Activated CD8-positive, alpha-beta memory T cell treated with anti-CD3 and anti-CD28 coated beads, Interleukin-2, amount 10 ng/mL, durations not matched to agents 7 days and 5 days (primary cell): Measurements from ENCODE around the gene PPP1R10. TPM values are rescaled to one million over a fixed set of nuclear protein-coding genes. Genes with fewer than 3 reads are reported as not detected.

Source experiments
- ATAC-seq: fragments of 150-1000 bp; cut with Tn5 transposase; one replicate; pipeline ENCODE4 v1.10.0; 2021; ENCODE audit warnings: moderate library complexity
- CTCF ChIA-PET: fragments of 350-600 bp; sonication (Branson Sonifier 250); formaldehyde crosslinking; loops from one replicate; lab custom pipeline; 2021; ENCODE audit warnings: antibody characterized with exemption; lab: Charles Lee
- DNase-seq: peaks from one replicate; pipeline ENCODE4 v3.0.0-alpha.2; 2020
- H3K27ac Mint-ChIP-seq: one replicate; pipeline ENCODE4 v1.8.0; 2021; ENCODE audit warnings: mild to moderate bottlenecking, mixed read lengths
- H3K27me3 Mint-ChIP-seq: one replicate; pipeline ENCODE4 v1.8.0; 2021; ENCODE audit warnings: mixed read lengths
- H3K36me3 Mint-ChIP-seq: one replicate; pipeline ENCODE4 v1.8.0; 2021; ENCODE audit warnings: mild to moderate bottlenecking, mixed read lengths
- H3K4me1 Mint-ChIP-seq: one replicate; pipeline ENCODE4 v1.8.0; 2021; ENCODE audit warnings: mixed read lengths
- H3K4me3 Mint-ChIP-seq: one replicate; pipeline ENCODE4 v1.8.0; 2021; ENCODE audit warnings: mild to moderate bottlenecking, moderate library complexity, mixed read lengths
- H3K9me3 Mint-ChIP-seq: one replicate; pipeline ENCODE4 v1.8.0; 2022; ENCODE audit warnings: low read depth, mixed read lengths
- total RNA-seq, 2 experiments: library from RNA; stranded (reverse); gene quantifications; one replicate each; pipeline ENCODE4 v1.2.3, GENCODE V29; 2021

Gene PPP1R10
- total RNA-seq, 2 experiments from 2014 or later, result 101 to 134 TPM

DNA sequence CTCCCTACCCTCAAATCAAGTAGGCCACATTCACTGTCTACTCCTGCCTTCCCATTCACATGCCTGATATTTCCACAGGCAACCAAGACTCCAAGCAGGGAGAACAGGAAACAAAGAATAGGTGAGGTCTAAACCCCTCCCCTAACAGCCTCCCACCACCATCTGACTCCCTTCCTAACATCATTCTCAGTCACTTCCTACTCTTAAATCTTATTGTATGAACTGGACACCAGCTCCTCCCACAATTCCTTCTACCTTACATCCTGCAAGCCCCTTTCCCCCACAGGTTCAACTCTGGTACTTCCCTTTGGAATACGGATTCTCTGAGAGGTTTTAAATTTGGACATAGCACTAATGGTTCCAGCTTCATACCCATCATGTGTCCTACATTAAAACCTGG lies 28.9 kb upstream of the PPP1R10 start:
- Mint-ChIP-seq H3K36me3 (peaks cover 5% of the 10 kb centered on the region), H3K4me1 (peaks cover 32% of the 10 kb centered on the region), H3K9me3 (no peaks in the 10 kb centered on the region), H3K4me3 (no peak overlapping the region), H3K27ac (peak overlapping the region; percentile 88), H3K27me3 (no peaks in the 10 kb centered on the region)
- ATAC-seq, result no peak
- CTCF ChIA-PET, result interaction anchor here (1.1 to 2.5 kb wide), 2 partner anchors 26 to 85 kb away, joined by 4 to 9 read pairs; partner anchors contain the start of gene DHX16
- DNase-seq, result no peak

DNA sequence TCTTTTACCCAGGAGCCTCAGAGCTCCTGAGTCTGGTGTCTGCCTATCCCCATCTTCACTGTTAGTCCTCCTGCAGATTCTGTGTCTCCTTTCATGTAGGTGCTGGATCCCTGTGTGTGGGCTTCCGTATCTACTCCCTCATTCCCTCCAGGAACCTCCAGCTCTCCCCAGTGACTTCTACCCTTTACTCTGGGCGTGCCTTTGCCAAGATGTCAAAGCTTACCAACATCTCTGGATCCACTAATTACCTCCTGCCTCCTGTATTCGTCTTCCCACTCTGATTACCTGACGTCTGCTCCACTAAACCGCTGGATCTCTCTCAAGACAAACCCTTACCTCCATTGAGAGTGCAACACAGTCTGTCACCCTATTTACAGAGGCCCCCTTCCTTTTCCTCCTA lies 27.7 kb upstream of the PPP1R10 start:
- H3K9me3 Mint-ChIP-seq, result no peaks in the 10 kb centered on the region
- H3K27me3 Mint-ChIP-seq, result no peaks in the 10 kb centered on the region
- no peak overlapping the region for H3K4me3 Mint-ChIP-seq
- no peak for ATAC-seq
- no peak overlapping the region for H3K27ac Mint-ChIP-seq
- DNase-seq, result no peak
- peaks cover 41% of the 10 kb centered on the region for H3K4me1 Mint-ChIP-seq
- peaks cover 3% of the 10 kb centered on the region for H3K36me3 Mint-ChIP-seq
- CTCF ChIA-PET, result interaction anchor here (1.1 to 2.5 kb wide), 3 partner anchors 28 to 104 kb away, joined by 4 to 9 read pairs (median 4); partner anchors contain the start of gene DHX16

DNA sequence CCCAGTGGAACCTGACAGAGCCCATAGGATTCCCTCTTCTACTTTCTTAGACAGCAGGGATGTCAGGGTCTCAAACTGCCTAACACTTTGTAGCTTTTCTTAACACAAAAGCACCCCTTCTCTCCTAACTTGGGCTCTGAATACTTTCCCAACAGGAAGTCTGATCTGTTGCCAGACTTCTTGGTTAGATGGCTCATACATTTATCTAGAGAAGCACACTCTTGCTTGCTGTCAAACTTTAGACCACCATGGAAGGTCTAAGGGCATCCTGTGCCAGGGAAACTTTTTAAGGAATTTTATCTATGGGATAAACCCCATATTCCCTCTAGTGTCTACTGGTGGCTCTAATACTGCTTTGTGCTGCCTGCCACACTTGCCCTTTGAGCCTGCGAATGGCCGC lies 26.6 kb upstream of the PPP1R10 start:
- Mint-ChIP-seq H3K36me3 (peaks cover 2% of the 10 kb centered on the region), H3K9me3 (no peaks in the 10 kb centered on the region), H3K27me3 (no peaks in the 10 kb centered on the region), H3K27ac (peak overlapping the region; percentile 14), H3K4me3 (no peak overlapping the region), H3K4me1 (peaks cover 36% of the 10 kb centered on the region)
- CTCF ChIA-PET, result no interaction called here
- ATAC-seq (no peak), DNase-seq (no peak)

GRCh38 chr6:30641048-30641447 lies 24.0 kb upstream of the PPP1R10 start:
- CTCF ChIA-PET, result interaction anchor here (0.5 to 2.0 kb wide), 13 partner anchors 12 to 183 kb away, joined by 3 to 9 read pairs (median 4); partner anchors contain the start of genes DHX16 and MRPS18B
- H3K9me3 Mint-ChIP-seq, result no peaks in the 10 kb centered on the region
- H3K4me1 Mint-ChIP-seq, result peaks cover 22% of the 10 kb centered on the region
- DNase-seq, result peak; percentile 57
- H3K4me3 Mint-ChIP-seq, result peak overlapping the region; percentile 42
- H3K36me3 Mint-ChIP-seq, result peaks cover 2% of the 10 kb centered on the region
- peak; percentile 81 for ATAC-seq
- no peaks in the 10 kb centered on the region for H3K27me3 Mint-ChIP-seq
- peak overlapping the region; percentile 74 for H3K27ac Mint-ChIP-seq

- Mint-ChIP-seq H3K4me3 (no peak overlapping the region), H3K36me3 (peaks cover 3% of the 10 kb centered on the region), H3K27ac (no peak overlapping the region), H3K4me1 (peaks cover 17% of the 10 kb centered on the region), H3K9me3 (no peaks in the 10 kb centered on the region), H3K27me3 (no peaks in the 10 kb centered on the region)
- DNase-seq (no peak), ATAC-seq (peak; percentile 34)
- CTCF ChIA-PET, result interaction anchor here (0.5 to 2.0 kb wide), 11 partner anchors 12 to 183 kb away, joined by 3 to 9 read pairs (median 3); partner anchors contain the start of genes DHX16 and MRPS18B
These were observed 23.4 kb upstream of the PPP1R10 start for GRCh38 chr6:30640481-30640880.

GRCh38 chr6:30635834-30636233 lies 18.8 kb upstream of the PPP1R10 start:
- Mint-ChIP-seq H3K36me3 (peaks cover 15% of the 10 kb centered on the region), H3K27ac (no peak overlapping the region), H3K4me1 (peaks cover 7% of the 10 kb centered on the region), H3K4me3 (no peak overlapping the region), H3K27me3 (no peaks in the 10 kb centered on the region), H3K9me3 (no peaks in the 10 kb centered on the region)
- ATAC-seq (no peak), DNase-seq (no peak)
- CTCF ChIA-PET, result no interaction called here

- DNase-seq, result peak; percentile 92
- Mint-ChIP-seq H3K4me1 (peaks cover 30% of the 10 kb centered on the region), H3K4me3 (peak within 1 kb of the TSS; percentile 90), H3K27ac (peak within 1 kb of the TSS; percentile 97), H3K36me3 (peaks cover 39% of the 10 kb centered on the region), H3K9me3 (no peaks in the 10 kb centered on the region), H3K27me3 (no peaks in the 10 kb centered on the region)
- peak; percentile 99 for ATAC-seq
- CTCF ChIA-PET, result interaction anchor here (1.0 to 2.8 kb wide), 13 partner anchors 9 to 281 kb away, joined by 3 to 18 read pairs (median 5); partner anchors contain the start of genes DHX16 and MRPS18B
These were observed 9.7 kb upstream of the PPP1R10 start, which contains the start of gene ATAT1 for GRCh38 chr6:30626484-30627366. Gene ATAT1, plus strand, starts transcription at chr6:30626874.

GRCh38 chr6:30625511-30625910 lies 8.5 kb upstream of the PPP1R10 start:
- no peak overlapping the region for H3K4me3 Mint-ChIP-seq
- H3K4me1 Mint-ChIP-seq, result peaks cover 34% of the 10 kb centered on the region
- DNase-seq, result no peak
- peak overlapping the region; percentile 17 for H3K27ac Mint-ChIP-seq
- CTCF ChIA-PET, result interaction anchor here (1.0 to 2.8 kb wide), 8 partner anchors 13 to 106 kb away, joined by 3 to 18 read pairs (median 4); partner anchors contain the start of gene DHX16
- peaks cover 41% of the 10 kb centered on the region for H3K36me3 Mint-ChIP-seq
- no peaks in the 10 kb centered on the region for H3K9me3 Mint-ChIP-seq
- no peak for ATAC-seq
- no peaks in the 10 kb centered on the region for H3K27me3 Mint-ChIP-seq

DNA sequence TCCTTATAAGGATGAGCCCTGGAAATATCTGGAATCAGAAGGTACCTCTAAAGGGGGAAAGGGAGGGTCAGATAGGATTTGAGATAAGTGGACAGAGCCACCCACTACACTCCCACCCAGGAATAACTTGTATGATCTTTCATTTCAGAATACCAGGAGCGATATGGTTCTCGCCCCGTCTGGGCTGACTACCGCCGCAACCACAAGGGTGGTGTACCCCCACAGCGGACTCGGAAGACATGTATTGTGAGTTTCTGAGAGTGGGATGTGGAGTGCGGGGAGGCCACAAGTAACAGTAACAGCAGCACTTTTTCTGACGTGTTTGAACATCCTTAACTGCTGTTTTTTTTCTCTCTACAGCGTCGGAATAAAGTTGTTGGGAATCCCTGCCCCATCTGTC lies 2.5 kb upstream of the PPP1R10 start:
- Mint-ChIP-seq H3K27ac (peak overlapping the region; percentile 100), H3K9me3 (no peaks in the 10 kb centered on the region), H3K27me3 (peaks cover 3% of the 10 kb centered on the region), H3K4me1 (peaks cover 22% of the 10 kb centered on the region), H3K4me3 (peak overlapping the region; percentile 97), H3K36me3 (peaks cover 53% of the 10 kb centered on the region)
- no peak for DNase-seq
- ATAC-seq, result no peak
- CTCF ChIA-PET, result interaction anchor here (1.2 to 2.5 kb wide), 4 partner anchors 21 to 111 kb away, joined by 3 to 9 read pairs (median 8); no protein-coding TSS in a partner anchor

- H3K36me3 Mint-ChIP-seq, result peaks cover 59% of the 10 kb centered on the region
- H3K9me3 Mint-ChIP-seq, result no peaks in the 10 kb centered on the region
- peak overlapping the region; percentile 100 for H3K27ac Mint-ChIP-seq
- CTCF ChIA-PET, result interaction anchor here (1.0 to 2.5 kb wide), 15 partner anchors 8 to 462 kb away, joined by 3 to 9 read pairs (median 5); partner anchors contain the start of genes ABCF1 and ATAT1
- peaks cover 33% of the 10 kb centered on the region for H3K4me1 Mint-ChIP-seq
- H3K27me3 Mint-ChIP-seq, result peaks cover 3% of the 10 kb centered on the region
- ATAC-seq, result no peak
- peak overlapping the region; percentile 97 for H3K4me3 Mint-ChIP-seq
- DNase-seq, result no peak
These were observed 1.3 kb upstream of the PPP1R10 start for GRCh38 chr6:30618270-30618797.

- H3K27ac Mint-ChIP-seq, result peak within 1 kb of the TSS; percentile 100
- peaks cover 59% of the 10 kb centered on the region for H3K36me3 Mint-ChIP-seq
- H3K27me3 Mint-ChIP-seq, result peaks cover 3% of the 10 kb centered on the region
- CTCF ChIA-PET, result interaction anchor here (1.0 to 2.5 kb wide), 15 partner anchors 9 to 462 kb away, joined by 3 to 9 read pairs (median 5); partner anchors contain the start of genes ABCF1 and ATAT1
- no peaks in the 10 kb centered on the region for H3K9me3 Mint-ChIP-seq
- peak; percentile 99 for DNase-seq
- peaks cover 39% of the 10 kb centered on the region for H3K4me1 Mint-ChIP-seq
- peak; percentile 82 for ATAC-seq
- peak within 1 kb of the TSS; percentile 97 for H3K4me3 Mint-ChIP-seq
These were observed 674 bp upstream of the PPP1R10 start, which contains the start of gene MRPS18B for GRCh38 chr6:30617565-30618269. Gene MRPS18B, plus strand, starts transcription at chr6:30617840. Its CDS starts 26 bp downstream, at chr6:30617866.

DNA sequence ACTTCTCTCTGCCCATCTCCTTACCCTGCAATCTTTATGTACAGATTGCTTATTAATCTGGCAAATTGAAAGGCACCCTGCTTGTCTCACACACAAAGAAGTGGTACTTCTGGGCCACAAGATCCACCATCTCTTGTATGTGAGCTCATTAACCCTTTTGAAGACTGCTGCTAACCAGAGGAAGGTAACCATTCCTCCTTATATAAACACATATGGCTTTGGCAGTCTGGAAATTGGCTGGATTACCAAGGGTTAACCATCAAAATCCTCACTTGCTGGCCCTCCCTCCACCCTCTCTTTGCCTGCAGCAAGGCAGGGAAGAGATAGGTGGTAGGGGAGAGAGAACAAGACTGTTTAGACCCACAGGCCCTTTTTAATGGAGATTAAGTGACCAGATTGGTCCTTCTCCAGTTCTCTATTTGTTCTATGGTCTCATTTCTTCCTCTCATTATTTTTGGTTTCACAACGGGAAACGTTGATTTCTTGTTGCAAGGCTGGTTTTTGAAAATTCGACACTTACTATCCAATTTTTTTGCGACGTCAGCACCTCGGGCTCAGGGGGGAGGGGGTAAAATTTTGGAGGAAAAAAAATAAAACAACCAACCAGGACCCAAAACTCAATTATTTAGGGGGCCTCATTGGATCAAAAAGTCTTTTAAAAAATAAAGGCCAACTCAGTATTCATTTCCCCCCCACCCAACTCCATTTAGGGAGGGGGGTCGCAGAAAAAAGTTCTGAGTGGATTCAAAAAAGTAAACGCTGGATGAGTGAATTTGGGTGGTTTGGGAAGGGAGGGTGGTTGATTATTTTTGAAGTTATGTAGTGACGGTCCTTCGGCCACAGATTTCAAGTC lies 859 bp downstream of the PPP1R10 start:
- ATAC-seq (no peak), DNase-seq (no peak)
- H3K9me3 Mint-ChIP-seq, result no peaks in the 10 kb centered on the region
- H3K36me3 Mint-ChIP-seq, result peaks cover 62% of the 10 kb centered on the region
- peak overlapping the region; percentile 97 for H3K4me3 Mint-ChIP-seq
- H3K4me1 Mint-ChIP-seq, result peaks cover 48% of the 10 kb centered on the region
- CTCF ChIA-PET, result interaction anchor here (1.3 to 4.3 kb wide), 7 partner anchors 11 to 115 kb away, joined by 3 to 40 read pairs (median 14); partner anchors contain the start of gene ATAT1
- peak overlapping the region; percentile 100 for H3K27ac Mint-ChIP-seq
- peaks cover 3% of the 10 kb centered on the region for H3K27me3 Mint-ChIP-seq
